KMS-11 (cell line): ENCODE results near the gene ZNF132.

ENCODE experiments used
- H2AFZ ChIP-seq: fragments of 200-600 bp; sonication (generic); 2 replicates; pipeline ENCODE4 v1.6.1; 2016; ENCODE audit warnings: antibody characterized with exemption, mixed run types, low read depth
- H3K27ac ChIP-seq: fragments of 200-600 bp; sonication (generic); 2 replicates; pipeline ENCODE4 v1.6.1; 2016; ENCODE audit warnings: mild to moderate bottlenecking, mixed run types
- H3K27me3 ChIP-seq: fragments of 200-600 bp; sonication (generic); 2 replicates; pipeline ENCODE4 v1.6.1; 2017; ENCODE audit warnings: mild to moderate bottlenecking, low read depth, mixed run types, moderate library complexity; ENCODE audit not compliant: insufficient read depth
- H3K36me3 ChIP-seq: fragments of 200-600 bp; sonication (generic); 2 replicates; pipeline ENCODE4 v1.6.1; 2017; ENCODE audit warnings: mild to moderate bottlenecking, mixed run types; ENCODE audit not compliant: insufficient read depth
- H3K4me1 ChIP-seq: fragments of 200-600 bp; sonication (generic); 2 replicates; pipeline ENCODE4 v1.6.1; 2016; ENCODE audit warnings: mild to moderate bottlenecking, low read depth, mixed run types; ENCODE audit not compliant: poor library complexity, severe bottlenecking
- H3K4me2 ChIP-seq: fragments of 200-600 bp; sonication (generic); 2 replicates; pipeline ENCODE4 v1.7.0; 2016; ENCODE audit warnings: mild to moderate bottlenecking, mixed run types
- H3K4me3 ChIP-seq: fragments of 200-600 bp; sonication (generic); IDR thresholded peaks from 2 replicates; pipeline ENCODE4 v1.6.1; 2017; ENCODE audit warnings: low read depth, low read length, mixed read lengths; ENCODE audit not compliant: insufficient read depth
- H3K79me2 ChIP-seq: fragments of 200-600 bp; sonication (generic); 2 replicates; pipeline ENCODE4 v1.6.1; 2016; ENCODE audit warnings: low read depth, mixed run types; ENCODE audit not compliant: insufficient read depth
- H3K9ac ChIP-seq: fragments of 200-600 bp; sonication (generic); 2 replicates; pipeline ENCODE4 v1.6.1; 2016; ENCODE audit warnings: mild to moderate bottlenecking, mixed run types
- H4K20me1 ChIP-seq: fragments of 200-600 bp; sonication (generic); 2 replicates; pipeline ENCODE4 v1.6.1; 2016; ENCODE audit warnings: mild to moderate bottlenecking, mixed run types; ENCODE audit not compliant: insufficient read depth
- TF ChIP-seq, protein P1 (sequence below): fragments of 200-600 bp; sonication (generic); conservative IDR thresholded peaks from 2 replicates; pipeline ENCODE4 v1.6.1; 2017; ENCODE audit warnings: low read depth, mild to moderate bottlenecking, antibody characterized with exemption, low read length, moderate library complexity, mixed read lengths

The ZNF132 gene

DNA sequence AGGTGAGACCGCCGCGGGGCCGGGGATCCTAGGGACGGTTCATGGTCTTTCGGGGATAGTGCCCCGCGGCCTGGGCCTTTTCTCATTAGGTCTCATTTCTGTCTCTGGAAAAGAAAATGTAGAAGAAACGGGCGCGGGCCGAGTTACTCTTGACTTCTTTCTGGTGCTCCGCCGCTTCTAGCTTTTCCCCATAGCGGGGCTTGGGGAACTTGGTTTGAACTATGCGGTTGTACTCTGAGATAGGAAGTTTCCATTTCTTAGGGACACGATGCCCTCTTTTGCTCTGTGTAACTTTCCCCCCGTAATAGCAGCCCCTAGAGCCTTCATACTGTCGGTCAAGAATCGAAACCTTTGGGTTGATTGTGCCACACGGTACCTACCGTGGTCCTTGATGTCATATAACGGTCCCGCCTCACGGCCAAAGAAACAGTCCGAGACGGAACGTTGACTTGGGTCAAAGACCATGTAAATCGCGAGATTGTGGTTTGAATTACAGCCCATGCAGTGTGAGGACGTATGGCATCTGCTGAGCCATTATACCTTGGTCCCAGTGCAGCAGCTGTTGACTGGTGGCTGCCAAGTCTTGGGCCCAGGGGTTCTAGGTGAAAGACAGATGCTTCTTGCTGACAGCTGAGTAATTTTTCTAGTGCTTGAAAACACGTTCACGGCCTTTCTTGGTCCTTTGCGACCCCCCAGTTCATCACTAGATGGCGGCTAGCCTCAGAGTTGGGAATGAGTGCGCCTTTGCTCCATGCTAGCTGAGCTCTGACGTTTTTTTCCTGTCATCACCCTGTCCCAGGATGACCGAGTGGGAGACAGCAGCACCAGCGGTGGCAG lies 52.4 kb downstream of the ZNF132 start:
- Histone ChIP-seq H3K9ac (peak overlapping the region; percentile 85), H3K36me3 (peaks cover 22% of the 10 kb centered on the region; the same call in 1 of the 2 replicates), H3K79me2 (peaks cover 53% of the 10 kb centered on the region), H4K20me1 (peaks cover 12% of the 10 kb centered on the region), H3K27ac (peak overlapping the region; percentile 93), H3K27me3 (no peaks in the 10 kb centered on the region), H3K4me1 (peaks cover 45% of the 10 kb centered on the region), H2AFZ (peak overlapping the region; percentile 76), H3K4me3 (no peak overlapping the region), H3K4me2 (peak overlapping the region; percentile 79)
- TF ChIP-seq, protein P1, sequence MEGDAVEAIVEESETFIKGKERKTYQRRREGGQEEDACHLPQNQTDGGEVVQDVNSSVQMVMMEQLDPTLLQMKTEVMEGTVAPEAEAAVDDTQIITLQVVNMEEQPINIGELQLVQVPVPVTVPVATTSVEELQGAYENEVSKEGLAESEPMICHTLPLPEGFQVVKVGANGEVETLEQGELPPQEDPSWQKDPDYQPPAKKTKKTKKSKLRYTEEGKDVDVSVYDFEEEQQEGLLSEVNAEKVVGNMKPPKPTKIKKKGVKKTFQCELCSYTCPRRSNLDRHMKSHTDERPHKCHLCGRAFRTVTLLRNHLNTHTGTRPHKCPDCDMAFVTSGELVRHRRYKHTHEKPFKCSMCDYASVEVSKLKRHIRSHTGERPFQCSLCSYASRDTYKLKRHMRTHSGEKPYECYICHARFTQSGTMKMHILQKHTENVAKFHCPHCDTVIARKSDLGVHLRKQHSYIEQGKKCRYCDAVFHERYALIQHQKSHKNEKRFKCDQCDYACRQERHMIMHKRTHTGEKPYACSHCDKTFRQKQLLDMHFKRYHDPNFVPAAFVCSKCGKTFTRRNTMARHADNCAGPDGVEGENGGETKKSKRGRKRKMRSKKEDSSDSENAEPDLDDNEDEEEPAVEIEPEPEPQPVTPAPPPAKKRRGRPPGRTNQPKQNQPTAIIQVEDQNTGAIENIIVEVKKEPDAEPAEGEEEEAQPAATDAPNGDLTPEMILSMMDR: no peak

DNA sequence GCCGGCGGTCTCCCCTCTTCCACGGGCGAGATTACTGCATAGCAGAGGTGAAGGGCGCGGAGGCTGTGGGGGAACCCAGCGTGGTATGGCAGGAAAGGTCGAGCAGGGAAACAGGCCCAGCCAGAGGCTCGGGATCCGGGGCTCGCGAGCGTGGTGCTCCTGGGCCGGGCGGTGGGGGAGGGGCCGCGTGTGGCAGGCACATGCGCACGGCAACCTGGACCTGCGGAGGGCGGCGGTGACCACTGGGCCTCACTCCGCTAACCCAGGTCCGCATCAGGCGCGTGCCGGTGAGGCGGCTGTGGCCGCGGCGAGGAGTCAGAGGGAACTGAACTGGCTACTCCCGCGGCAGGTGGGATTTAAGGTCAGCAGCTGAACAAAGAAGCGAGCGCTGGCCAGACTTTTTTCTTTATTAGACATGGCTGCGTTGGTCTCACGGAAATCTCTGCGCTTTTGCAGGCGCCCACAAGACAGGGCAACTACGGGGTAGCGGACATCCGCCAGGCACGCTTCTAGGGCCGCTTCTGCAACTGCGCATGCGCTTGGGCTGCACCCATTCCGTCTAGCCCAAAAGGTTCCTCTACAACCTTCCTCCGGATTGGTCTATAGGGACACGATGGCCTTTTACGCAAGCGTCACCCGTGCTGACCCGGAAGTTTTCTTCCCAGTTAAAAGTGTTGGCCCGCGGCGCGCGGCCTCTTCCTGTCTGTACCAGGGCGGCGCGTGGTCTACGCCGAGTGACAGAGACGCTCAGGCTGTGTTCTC lies 53.2 kb downstream of the ZNF132 start, which contains the start of gene RPS5:
RPS5 (plus strand) TSS at position 694 of the 762 bp plus-strand sequence. CDS start 869 bp downstream, outside the sequence.
- H3K27me3 ChIP-seq: no peaks in the 10 kb centered on the region
- H4K20me1 ChIP-seq: peaks cover 12% of the 10 kb centered on the region
- peaks cover 19% of the 10 kb centered on the region; the same call in 1 of the 2 replicates for H3K36me3 ChIP-seq
- H3K4me2 ChIP-seq: peak within 1 kb of the TSS; percentile 79
- H3K9ac ChIP-seq: peak within 1 kb of the TSS; percentile 85
- H3K79me2 ChIP-seq: peaks cover 52% of the 10 kb centered on the region
- peak within 1 kb of the TSS; percentile 6 for H3K4me3 ChIP-seq
- peak within 1 kb of the TSS; percentile 76 for H2AFZ ChIP-seq
- peaks cover 49% of the 10 kb centered on the region for H3K4me1 ChIP-seq
- H3K27ac ChIP-seq: peak within 1 kb of the TSS; percentile 93
- TF ChIP-seq, protein P1: no peak

DNA sequence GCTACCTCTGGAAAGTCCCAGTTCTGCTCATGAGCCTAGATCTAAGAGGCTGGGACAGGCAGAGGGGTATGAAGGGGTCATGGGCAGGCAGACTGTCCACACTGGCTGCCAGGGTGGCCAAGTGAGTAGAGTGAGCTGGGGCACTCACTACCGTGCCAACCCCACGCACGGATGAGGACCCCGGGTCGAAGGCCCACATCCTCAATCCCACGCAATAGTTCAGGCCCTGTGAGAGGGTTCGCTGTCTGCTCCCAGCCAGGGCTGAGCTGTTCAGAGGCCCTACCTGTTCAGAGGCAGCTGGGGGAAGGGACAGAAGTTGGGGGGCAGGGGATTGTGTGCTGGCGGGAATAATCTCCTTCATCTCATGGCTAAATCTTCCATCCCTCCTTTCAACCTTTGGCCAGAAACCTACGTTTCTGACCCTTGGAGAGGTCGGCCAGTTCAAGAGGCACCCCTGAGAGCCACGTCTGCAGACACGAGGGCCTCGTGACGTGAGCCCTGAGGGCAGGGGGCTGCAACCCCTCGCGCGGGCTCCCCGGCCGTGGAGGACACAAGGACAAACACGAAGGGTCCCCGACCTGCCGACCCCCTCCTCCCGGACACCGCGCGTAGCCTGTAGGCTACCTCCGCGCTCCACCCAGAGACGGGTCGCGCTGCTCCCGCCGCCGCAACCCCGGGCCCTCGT lies 53.9 kb downstream of the ZNF132 start:
- Histone ChIP-seq H3K27me3 (no peaks in the 10 kb centered on the region), H3K79me2 (peaks cover 44% of the 10 kb centered on the region)

More for the DNA sequence above, 53.9 kb downstream of the ZNF132 start:
- peak overlapping the region; percentile 6 for H3K4me3 ChIP-seq
- peak overlapping the region; percentile 85 for H3K9ac ChIP-seq
- TF ChIP-seq, protein P1: no peak
- peak overlapping the region; percentile 74 for H3K4me2 ChIP-seq
- peak overlapping the region; percentile 76 for H2AFZ ChIP-seq
- H3K36me3 ChIP-seq: peaks cover 17% of the 10 kb centered on the region; the same call in 1 of the 2 replicates
- peaks cover 46% of the 10 kb centered on the region for H3K4me1 ChIP-seq
- peaks cover 10% of the 10 kb centered on the region for H4K20me1 ChIP-seq
- peak overlapping the region; percentile 93 for H3K27ac ChIP-seq
